Activated B cell treated with CpG ODN at 0.5 μM for 24 hours (primary cell): ENCODE results near the gene IFT57. TPM values are rescaled to one million over a fixed set of nuclear protein-coding genes. Genes with fewer than 3 reads are reported as not detected.

Experiments
- ATAC-seq: fragments of 200-7000 bp; cut with Tn5 transposase; one replicate; pipeline ENCODE4 v1.10.0; 2021; ENCODE audit warnings: low read depth, mild to moderate bottlenecking, moderate library complexity
- CTCF ChIA-PET: fragments of 350-600 bp; sonication (Branson Sonifier 250); formaldehyde crosslinking; loops from one replicate; lab custom pipeline; 2021; ENCODE audit warnings: antibody characterized with exemption; lab: Charles Lee
- POLR2A ChIA-PET: fragments of 350-600 bp; sonication (Branson Sonifier 250); formaldehyde crosslinking; loops from one replicate; lab custom pipeline; 2021; ENCODE audit warnings: antibody characterized with exemption; lab: Charles Lee
- DNase-seq: peaks from one replicate; pipeline ENCODE4 v3.0.0; 2022
- H3K27ac Mint-ChIP-seq: one replicate; pipeline ENCODE4 v1.8.0; 2020; ENCODE audit warnings: mixed read lengths
- H3K27me3 Mint-ChIP-seq: one replicate; pipeline ENCODE4 v1.8.0; 2021; ENCODE audit warnings: mixed read lengths
- H3K36me3 Mint-ChIP-seq: one replicate; pipeline ENCODE4 v1.8.0; 2021; ENCODE audit warnings: low read depth, mixed read lengths
- H3K4me1 Mint-ChIP-seq: one replicate; pipeline ENCODE4 v1.8.0; 2021; ENCODE audit warnings: mixed read lengths
- H3K4me3 Mint-ChIP-seq: one replicate; pipeline ENCODE4 v1.8.0; 2020; ENCODE audit warnings: mild to moderate bottlenecking, mixed read lengths
- H3K9me3 Mint-ChIP-seq: one replicate; pipeline ENCODE4 v1.8.0; 2020; ENCODE audit warnings: mixed read lengths
- intact Hi-C: fragments of 100-400 bp; cut with micrococcal nuclease; formaldehyde crosslinking; loops from one replicate; pipeline ENCODE4 v1.15.1; 2024
- total RNA-seq: library from RNA; stranded (reverse); gene quantifications from 2 replicates; pipeline ENCODE4 v1.2.3, GENCODE V29; 2022
- TF ChIP-seq, protein P1 (sequence below): fragments of 200-600 bp; IDR thresholded peaks from one replicate; pipeline ENCODE4 v1.8.0; 2022; ENCODE audit warnings: antibody characterized with exemption, mild to moderate bottlenecking

The IFT57 gene
- total RNA-seq, 1 donor from 2014 or later = 63.2 TPM

DNA sequence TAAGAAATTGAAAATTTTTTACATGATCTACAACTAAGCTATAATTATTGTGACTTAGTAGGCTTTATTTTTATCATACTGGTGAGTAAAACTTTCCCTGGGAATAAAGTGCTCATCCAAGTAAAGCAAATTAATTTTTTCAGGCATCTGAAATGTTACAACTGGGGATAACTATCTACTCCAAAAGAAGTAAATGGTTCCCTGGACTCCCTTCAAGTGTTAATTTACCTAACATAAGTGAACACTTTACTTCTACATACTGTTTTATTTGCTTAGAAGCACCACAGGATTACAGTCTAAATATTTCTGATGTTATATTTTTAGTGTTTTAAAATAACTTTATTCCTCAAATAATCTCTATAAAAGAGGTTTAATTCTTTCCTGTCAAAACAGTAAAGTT lies 57.8 kb downstream of the IFT57 start:
- DNase-seq = no peak
- intact Hi-C loops = loop anchor here (5.0 kb wide), 1 partner anchor 37 kb away; no protein-coding TSS in a partner anchor
- H3K27ac Mint-ChIP-seq = no peak overlapping the region
- no peaks in the 10 kb centered on the region for H3K9me3 Mint-ChIP-seq
- no peak overlapping the region for H3K4me3 Mint-ChIP-seq
- no peak for ATAC-seq
- peaks cover 37% of the 10 kb centered on the region for H3K4me1 Mint-ChIP-seq
- TF ChIP-seq, protein P1, sequence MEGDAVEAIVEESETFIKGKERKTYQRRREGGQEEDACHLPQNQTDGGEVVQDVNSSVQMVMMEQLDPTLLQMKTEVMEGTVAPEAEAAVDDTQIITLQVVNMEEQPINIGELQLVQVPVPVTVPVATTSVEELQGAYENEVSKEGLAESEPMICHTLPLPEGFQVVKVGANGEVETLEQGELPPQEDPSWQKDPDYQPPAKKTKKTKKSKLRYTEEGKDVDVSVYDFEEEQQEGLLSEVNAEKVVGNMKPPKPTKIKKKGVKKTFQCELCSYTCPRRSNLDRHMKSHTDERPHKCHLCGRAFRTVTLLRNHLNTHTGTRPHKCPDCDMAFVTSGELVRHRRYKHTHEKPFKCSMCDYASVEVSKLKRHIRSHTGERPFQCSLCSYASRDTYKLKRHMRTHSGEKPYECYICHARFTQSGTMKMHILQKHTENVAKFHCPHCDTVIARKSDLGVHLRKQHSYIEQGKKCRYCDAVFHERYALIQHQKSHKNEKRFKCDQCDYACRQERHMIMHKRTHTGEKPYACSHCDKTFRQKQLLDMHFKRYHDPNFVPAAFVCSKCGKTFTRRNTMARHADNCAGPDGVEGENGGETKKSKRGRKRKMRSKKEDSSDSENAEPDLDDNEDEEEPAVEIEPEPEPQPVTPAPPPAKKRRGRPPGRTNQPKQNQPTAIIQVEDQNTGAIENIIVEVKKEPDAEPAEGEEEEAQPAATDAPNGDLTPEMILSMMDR = no peak
- CTCF ChIA-PET = no interaction called here
- peaks cover 73% of the 10 kb centered on the region for H3K36me3 Mint-ChIP-seq
- no peaks in the 10 kb centered on the region for H3K27me3 Mint-ChIP-seq
- POLR2A ChIA-PET = no interaction called here

DNA sequence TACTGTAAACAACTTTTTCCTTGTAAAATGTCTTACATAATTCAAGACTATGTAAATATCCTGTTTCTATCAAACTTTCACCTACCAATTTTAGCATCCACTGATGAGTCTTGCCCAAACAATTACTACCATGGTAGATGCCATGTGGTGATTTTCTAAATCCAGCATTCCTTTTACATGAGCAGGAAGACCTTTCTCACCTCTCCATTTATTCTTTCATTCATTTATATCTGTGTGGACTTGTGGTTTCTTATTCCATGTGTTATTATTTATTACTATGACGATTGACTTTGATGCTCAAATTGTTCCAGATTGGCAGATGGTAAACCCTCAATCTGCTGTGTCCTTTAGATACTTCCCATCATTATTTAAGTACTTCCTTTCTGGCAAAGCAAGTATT lies 62.4 kb downstream of the IFT57 start:
- ChIA-PET CTCF (no interaction called here), POLR2A (no interaction called here)
- TF ChIP-seq, protein P1 = no peak
- H3K4me1 Mint-ChIP-seq = peaks cover 39% of the 10 kb centered on the region
- H3K27me3 Mint-ChIP-seq = no peaks in the 10 kb centered on the region
- DNase-seq (no peak), ATAC-seq (no peak)
- H3K9me3 Mint-ChIP-seq = peaks cover under 1% of the 10 kb centered on the region
- peak overlapping the region; percentile 50 for H3K27ac Mint-ChIP-seq
- peaks cover 39% of the 10 kb centered on the region for H3K36me3 Mint-ChIP-seq
- intact Hi-C loops = loop anchor here (2.0 to 5.0 kb wide), 3 partner anchors 13 to 33 kb away; no protein-coding TSS in a partner anchor
- no peak overlapping the region for H3K4me3 Mint-ChIP-seq

DNA sequence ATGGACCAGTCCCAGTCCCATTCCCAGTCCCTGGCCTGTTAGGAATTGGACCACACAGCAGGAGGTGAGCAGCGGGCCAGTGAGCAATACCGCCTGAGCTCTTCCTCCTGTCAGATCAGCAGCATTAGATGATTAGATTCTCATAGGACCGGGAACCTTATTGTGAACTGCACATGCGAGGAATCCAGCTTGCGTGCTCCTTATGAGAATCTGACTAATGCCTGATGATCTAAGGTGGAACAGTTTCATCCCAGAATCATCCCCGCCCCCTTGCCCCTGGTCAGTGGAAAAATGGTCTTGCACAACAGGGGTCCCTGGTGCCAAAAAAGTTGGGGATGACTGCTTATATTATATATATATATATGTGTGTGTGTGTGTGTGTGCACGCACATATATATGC lies 63.1 kb downstream of the IFT57 start:
- Mint-ChIP-seq H3K4me3 (no peak overlapping the region), H3K36me3 (peaks cover 40% of the 10 kb centered on the region), H3K27me3 (no peaks in the 10 kb centered on the region), H3K9me3 (peaks cover 7% of the 10 kb centered on the region), H3K27ac (no peak overlapping the region), H3K4me1 (peaks cover 39% of the 10 kb centered on the region)
- CTCF ChIA-PET = no interaction called here
- DNase-seq (no peak), ATAC-seq (no peak)
- TF ChIP-seq, protein P1 = no peak
- POLR2A ChIA-PET = no interaction called here
- intact Hi-C loops = loop anchor here (2.0 kb wide), 1 partner anchor 14 kb away; no protein-coding TSS in a partner anchor

DNA sequence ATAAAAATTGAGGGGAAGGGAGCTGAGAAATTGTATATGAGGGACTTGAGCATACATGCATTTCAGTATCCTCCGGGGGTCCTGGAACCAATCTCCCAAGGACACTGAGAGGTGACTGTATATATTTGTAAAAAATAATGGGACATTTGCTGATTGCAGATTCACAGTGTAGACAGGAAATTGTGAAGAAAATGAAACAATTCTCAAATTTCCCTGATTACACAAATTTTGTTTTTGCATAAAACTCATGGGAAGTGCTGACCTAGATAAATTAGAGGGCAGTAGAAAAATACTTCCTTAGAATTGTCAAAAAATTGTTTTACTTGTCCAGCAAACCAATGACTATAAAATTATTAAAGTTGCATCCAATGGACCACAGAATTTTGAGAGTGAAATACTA lies 64.0 kb downstream of the IFT57 start:
- Mint-ChIP-seq H3K4me3 (no peak overlapping the region), H3K36me3 (peaks cover 39% of the 10 kb centered on the region), H3K27ac (no peak overlapping the region), H3K9me3 (peaks cover 8% of the 10 kb centered on the region), H3K4me1 (peaks cover 39% of the 10 kb centered on the region), H3K27me3 (no peaks in the 10 kb centered on the region)
- no peak for ATAC-seq
- POLR2A ChIA-PET = interaction anchor here (1.0 to 1.2 kb wide), 2 partner anchors 64 to 68 kb away, joined by 3 read pairs; partner anchors contain the start of gene IFT57
- CTCF ChIA-PET = no interaction called here
- intact Hi-C loops = loop anchor here (2.0 kb wide), 1 partner anchor 15 kb away; no protein-coding TSS in a partner anchor
- no peak for DNase-seq
- TF ChIP-seq, protein P1 = no peak

DNA sequence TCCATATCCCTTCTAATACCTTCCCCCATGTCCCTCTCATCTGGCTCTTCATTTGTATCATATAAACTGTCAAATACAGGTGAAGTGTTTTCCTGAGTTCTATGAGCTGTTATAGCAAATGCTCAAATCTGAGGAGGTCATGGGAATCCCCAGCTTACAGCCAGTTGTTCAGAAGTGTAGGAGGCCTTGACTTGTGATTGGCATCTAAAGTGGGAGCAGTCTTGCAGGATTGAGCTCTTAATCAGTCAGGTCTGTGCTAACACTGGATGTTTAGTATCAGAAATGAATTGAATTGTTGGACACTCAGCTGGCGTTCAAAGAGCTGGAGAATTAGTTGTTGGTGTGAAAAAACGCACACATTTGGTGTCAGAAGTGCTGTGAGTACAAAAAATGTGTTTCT lies 65.0 kb downstream of the IFT57 start:
- intact Hi-C loops = no loop called here
- peaks cover 37% of the 10 kb centered on the region for H3K4me1 Mint-ChIP-seq
- ChIA-PET CTCF (no interaction called here), POLR2A (interaction anchor here (0.8 to 1.2 kb wide), 5 partner anchors 16 to 121 kb away, joined by 3 read pairs; no protein-coding TSS in a partner anchor)
- ATAC-seq (no peak), DNase-seq (no peak)
- peaks cover 30% of the 10 kb centered on the region for H3K36me3 Mint-ChIP-seq
- H3K27me3 Mint-ChIP-seq = no peaks in the 10 kb centered on the region
- H3K4me3 Mint-ChIP-seq = no peak overlapping the region
- peaks cover 8% of the 10 kb centered on the region for H3K9me3 Mint-ChIP-seq
- peak overlapping the region; percentile 4 for H3K27ac Mint-ChIP-seq
- TF ChIP-seq, protein P1 = no peak
